HepG2 (cell line): ENCODE measurements around the gene PDSS2. TPM values are rescaled to one million over a fixed set of nuclear protein-coding genes. Genes with fewer than 3 reads are reported as not detected.
A peak's percentile ranks its signal among the peaks of the same experiment; 100 is the strongest.

Experiments used
- ARID4A ChIP-seq: sonication (generic); formaldehyde crosslinking; IDR thresholded peaks from 2 replicates; pipeline ENCODE4 v1.5.0; 2020; ENCODE audit warnings: mild to moderate bottlenecking, missing genetic modification reagents, borderline replicate concordance
- FOXC1 ChIP-seq: sonication (generic); formaldehyde crosslinking; IDR thresholded peaks from 2 replicates; pipeline ENCODE4 v1.8.0; 2022; ENCODE audit warnings: mild to moderate bottlenecking, missing genetic modification reagents, borderline replicate concordance
- FOXP4 ChIP-seq: sonication (generic); formaldehyde crosslinking; IDR thresholded peaks from 2 replicates; pipeline ENCODE4 v1.4.0; 2020; ENCODE audit warnings: missing genetic modification reagents
- GZF1 ChIP-seq: sonication (generic); formaldehyde crosslinking; IDR thresholded peaks from 2 replicates; pipeline ENCODE4 v1.5.1; 2020; ENCODE audit warnings: mild to moderate bottlenecking, missing genetic modification reagents
- KLF9 ChIP-seq: IDR thresholded peaks from 2 replicates; pipeline ENCODE4 v1.6.1; 2016; ENCODE audit warnings: low read depth
- MYNN ChIP-seq: sonication (generic); formaldehyde crosslinking; IDR thresholded peaks from 2 replicates; pipeline ENCODE4 v1.4.0; 2020; ENCODE audit warnings: mild to moderate bottlenecking, low read depth, missing genetic modification reagents
- POLR2A ChIP-seq, 2 experiments: IDR thresholded peaks; 2 replicates each; pipeline ENCODE4 v1.6.1; 2011; ENCODE audit warnings: low read depth in 2 of 2, low read length in 2 of 2, mild to moderate bottlenecking in 1 of 2, moderate library complexity in 1 of 2; ENCODE audit not compliant: insufficient read depth in 1 of 2
- RNF2 ChIP-seq: fragments of 450-650 bp; conservative IDR thresholded peaks from 2 replicates; pipeline ENCODE4 v1.6.1; 2016; ENCODE audit warnings: low read depth
- THAP11 ChIP-seq: IDR thresholded peaks from 2 replicates; pipeline ENCODE4 v1.6.1; 2016; ENCODE audit warnings: missing biosample characterization, missing genetic modification reagents
- THAP9 ChIP-seq: sonication (generic); formaldehyde crosslinking; IDR thresholded peaks from 2 replicates; pipeline ENCODE4; 2020; ENCODE audit warnings: missing genetic modification reagents, mild to moderate bottlenecking, borderline replicate concordance
- ZBTB14 ChIP-seq: sonication (generic); formaldehyde crosslinking; IDR thresholded peaks from 2 replicates; pipeline ENCODE4 v1.4.0; 2020; ENCODE audit warnings: missing genetic modification reagents
- ZBTB7B ChIP-seq: sonication (generic); formaldehyde crosslinking; IDR thresholded peaks from 2 replicates; pipeline ENCODE4 v1.4.0; 2020; ENCODE audit warnings: missing genetic modification reagents
- ZC3H4 ChIP-seq: sonication (generic); formaldehyde crosslinking; IDR thresholded peaks from 2 replicates; pipeline ENCODE4 v1.4.0; 2020; ENCODE audit warnings: missing genetic modification reagents, borderline replicate concordance
- ZMAT3 ChIP-seq: sonication (generic); formaldehyde crosslinking; conservative IDR thresholded peaks from 2 replicates; pipeline ENCODE4 v1.7.0; 2021; ENCODE audit warnings: missing genetic modification reagents
- ZNF225 ChIP-seq: sonication (generic); formaldehyde crosslinking; IDR thresholded peaks from 2 replicates; pipeline ENCODE4 v1.4.0; 2020; ENCODE audit warnings: mild to moderate bottlenecking, missing genetic modification reagents
- ZNF282 ChIP-seq: fragments of 450-650 bp; IDR thresholded peaks from 2 replicates; pipeline ENCODE4 v1.6.1; 2018; ENCODE audit not compliant: partially characterized antibody
- ZNF614 ChIP-seq: IDR thresholded peaks from 2 replicates; pipeline ENCODE4 v1.6.1; 2018; ENCODE audit warnings: missing biosample characterization, missing genetic modification reagents, inconsistent platforms, borderline replicate concordance
- ZNF746 ChIP-seq: sonication (generic); formaldehyde crosslinking; IDR thresholded peaks from 2 replicates; pipeline ENCODE4 v1.8.0; 2022; ENCODE audit warnings: mild to moderate bottlenecking, missing genetic modification reagents
- ZNF766 ChIP-seq: sonication (generic); formaldehyde crosslinking; IDR thresholded peaks from 2 replicates; pipeline ENCODE4 v1.5.0; 2020; ENCODE audit warnings: missing genetic modification reagents, borderline replicate concordance
- ZNF772 ChIP-seq: sonication (generic); formaldehyde crosslinking; IDR thresholded peaks from 2 replicates; pipeline ENCODE4 v1.5.0; 2020; ENCODE audit warnings: mild to moderate bottlenecking, missing genetic modification reagents
- polyA plus RNA-seq, 8 experiments: library from polyadenylated mRNA; depleted of rRNA in 3 of 8; stranded (reverse) in 7 of 8; unstranded in 1 of 8; fragments of >200 nt; fragmentation: Illumina TruSeq in 4 of 8; extraction: Trizol in 4 of 8; gene quantifications; 2 replicates each; pipeline versions ENCODE4 v1.2.1 to v1.2.3, GENCODE V29; 2011 to 2016; ENCODE audit warnings: low read depth in 4 of 8, missing spikeins in 1 of 8, mixed read lengths in 1 of 8; ENCODE audit not compliant: insufficient read depth in 1 of 8
- total RNA-seq, 5 experiments: library from RNA; depleted of rRNA; stranded (reverse); fragments of >200 nt; fragmentation: Illumina TruSeq; extraction: Trizol; gene quantifications; 2 replicates each; pipeline ENCODE4 v1.2.3, GENCODE V29; 2016; ENCODE audit warnings: low read depth in 1 of 5

Gene PDSS2
- total and polyA plus RNA-seq, 2 of the 13 experiments (the other 11 are each of a cell fraction or from before 2014, with no cell fraction given): 16.2 to 17.0 TPM

GRCh38 chr6:107361753-107362604 lies 97.4 kb downstream of the PDSS2 start (continued):
- 0 out of 2 replicates have a peak, but pooled peaks have one; percentile 40 for TF ChIP-seq ZBTB7B (CRISPR knock-in tag)
- 0 out of 2 replicates have a peak, but pooled peaks have one; percentile 40 for TF ChIP-seq FOXC1 (CRISPR knock-in tag)
- no peak for TF ChIP-seq ARID4A
- TF ChIP-seq THAP9 (CRISPR knock-in tag): no peak
- no peak for TF ChIP-seq KLF9 (CRISPR knock-in tag)
- TF ChIP-seq ZC3H4 (CRISPR knock-in tag): no peak
- TF ChIP-seq ZNF766 (CRISPR knock-in tag): no peak
- peak; percentile 96; the same call in 1 of the 2 replicates for TF ChIP-seq GZF1
- no peak for TF ChIP-seq ZNF225 (CRISPR knock-in tag)
- no peak for TF ChIP-seq RNF2
- peak; percentile 34 for TF ChIP-seq FOXP4 (CRISPR knock-in tag)
- TF ChIP-seq ZMAT3 (CRISPR knock-in tag): no peak
- TF ChIP-seq ZNF746: no peak
- TF ChIP-seq THAP11 (CRISPR knock-in tag): no peak
- no peak for TF ChIP-seq ZNF282
- no peak; the same call in 1 of the 2 replicates for TF ChIP-seq ZNF614 (CRISPR knock-in tag)
- TF ChIP-seq MYNN (CRISPR knock-in tag): no peak
- no peak for TF ChIP-seq ZBTB14 (CRISPR knock-in tag)
- TF ChIP-seq ZNF772 (CRISPR knock-in tag): no peak
- no peak for TF ChIP-seq POLR2A (IDR thresholded peaks at IDR 0.05; ENCODE audit: insufficient read depth in 1 of 2, low read depth in 2 of 2, low read length in 2 of 2)
